ENCODE results near the gene FLT4.

DNA sequence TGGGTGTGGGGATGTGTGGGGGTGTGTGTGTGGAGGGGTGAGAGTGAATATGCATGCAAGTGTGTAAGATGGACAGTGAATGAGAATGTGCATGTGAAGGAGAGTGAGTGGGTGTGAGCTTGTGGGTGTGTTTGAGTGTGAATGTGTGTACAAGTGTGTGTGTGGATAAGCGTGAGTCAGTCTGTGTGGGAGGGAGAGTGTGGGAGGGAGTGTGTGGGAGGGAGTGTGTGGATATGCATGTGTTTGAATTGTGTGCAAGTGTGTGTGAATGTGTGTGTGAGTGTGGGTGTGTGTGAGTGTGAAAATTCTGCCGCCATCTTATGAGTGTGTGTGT is 54.4 kb downstream of the FLT4 start:
- TF ChIP-seq POLR2A (IDR thresholded peaks at IDR 0.05), result no peak
- TF ChIP-seq, protein P1, sequence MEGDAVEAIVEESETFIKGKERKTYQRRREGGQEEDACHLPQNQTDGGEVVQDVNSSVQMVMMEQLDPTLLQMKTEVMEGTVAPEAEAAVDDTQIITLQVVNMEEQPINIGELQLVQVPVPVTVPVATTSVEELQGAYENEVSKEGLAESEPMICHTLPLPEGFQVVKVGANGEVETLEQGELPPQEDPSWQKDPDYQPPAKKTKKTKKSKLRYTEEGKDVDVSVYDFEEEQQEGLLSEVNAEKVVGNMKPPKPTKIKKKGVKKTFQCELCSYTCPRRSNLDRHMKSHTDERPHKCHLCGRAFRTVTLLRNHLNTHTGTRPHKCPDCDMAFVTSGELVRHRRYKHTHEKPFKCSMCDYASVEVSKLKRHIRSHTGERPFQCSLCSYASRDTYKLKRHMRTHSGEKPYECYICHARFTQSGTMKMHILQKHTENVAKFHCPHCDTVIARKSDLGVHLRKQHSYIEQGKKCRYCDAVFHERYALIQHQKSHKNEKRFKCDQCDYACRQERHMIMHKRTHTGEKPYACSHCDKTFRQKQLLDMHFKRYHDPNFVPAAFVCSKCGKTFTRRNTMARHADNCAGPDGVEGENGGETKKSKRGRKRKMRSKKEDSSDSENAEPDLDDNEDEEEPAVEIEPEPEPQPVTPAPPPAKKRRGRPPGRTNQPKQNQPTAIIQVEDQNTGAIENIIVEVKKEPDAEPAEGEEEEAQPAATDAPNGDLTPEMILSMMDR (IDR thresholded peaks at IDR 0.05), result no peak

Data from right lobe of liver (tissue), 4 donors.